Cardiac fibroblast (primary cell): Measurements from ENCODE around the gene IL16.
A peak's percentile ranks its signal among the peaks of the same experiment; 100 is the strongest.
"Not testable (repeated sequence)": the region's sequence is repeated elsewhere in the genome, so short reads cannot be mapped to it uniquely, and the experiment has no call there.

Experiments used
- DNase-seq, 2 donors: peaks; one replicate each; pipeline versions ENCODE4 v3.0.0 to v3.0.0-alpha.2; 2010; ENCODE audit warnings: low read depth in 2 of 2
- H3K4me3 ChIP-seq, 2 donors: replicated peaks in 1 of 2; 1 replicate in 1 of 2; 2 replicates in 1 of 2; pipeline ENCODE4 v1.5.1; 2011; ENCODE audit warnings: low read depth in 2 of 2, low read length in 2 of 2, mild to moderate bottlenecking in 2 of 2, moderate library complexity in 1 of 2
- CTCF ChIP-seq: IDR thresholded peaks from one replicate; pipeline ENCODE4 v1.5.1; 2011; ENCODE audit warnings: low read depth, mild to moderate bottlenecking, low read length, inconsistent platforms

The IL16 gene

GRCh38 chr15:81157195-81157938, 39.3 kb upstream of the IL16 start:
- peak; percentile 23 to 36 for DNase-seq
- H3K4me3 ChIP-seq, result no peak overlapping the region
- TF ChIP-seq CTCF, result no peak

- TF ChIP-seq CTCF, result no peak
- DNase-seq, result no peak
- H3K4me3 ChIP-seq, result no peak overlapping the region
These were observed 38.8 kb upstream of the IL16 start for GRCh38 chr15:81157939-81158223.

- DNase-seq, H3K4me3 ChIP-seq: not testable (repeated sequence)
These were observed 38.1 kb upstream of the IL16 start for GRCh38 chr15:81158561-81158960.

- DNase-seq, result peak; percentile 94 to 97
- TF ChIP-seq CTCF, result no peak
- H3K4me3 ChIP-seq, result no peak overlapping the region
These were observed 36.1 kb upstream of the IL16 start for GRCh38 chr15:81160312-81161159.

GRCh38 chr15:81161160-81161673, 35.5 kb upstream of the IL16 start:
- H3K4me3 ChIP-seq, result no peak overlapping the region
- TF ChIP-seq CTCF, result no peak
- no peak for DNase-seq

GRCh38 chr15:81161851-81162250, 34.8 kb upstream of the IL16 start:
- DNase-seq, result no peak
- no peak overlapping the region for H3K4me3 ChIP-seq
- no peak for TF ChIP-seq CTCF
